ENCODE measurements around the gene PSMA6. TPM values are rescaled to one million over a fixed set of nuclear protein-coding genes. Genes with fewer than 3 reads are reported as not detected.

Gene PSMA6
- total RNA-seq, 4 donors from 2014 or later: 97.4 to 157 (median 133) TPM

DNA sequence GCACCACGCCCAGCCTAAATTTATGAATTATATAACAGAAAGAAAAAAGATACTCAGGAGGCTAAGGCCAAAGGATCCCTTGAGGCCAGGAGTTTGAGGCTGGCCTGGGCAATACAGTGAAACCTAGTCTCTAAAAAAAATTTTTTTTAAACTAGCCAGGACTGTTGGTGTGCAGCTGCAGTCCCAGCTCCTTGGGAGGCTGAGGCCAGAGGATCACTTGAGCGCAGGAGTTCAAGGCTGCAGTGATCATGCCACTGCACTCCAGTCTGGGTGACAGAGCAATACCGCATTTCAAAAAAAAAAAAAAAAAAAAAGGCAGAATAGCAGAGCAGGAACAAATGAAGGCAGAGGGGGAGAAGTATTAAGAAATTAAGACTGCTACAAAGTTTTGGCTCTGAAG lies 2.6 kb upstream of the PSMA6 start:
- no peak for ATAC-seq
- no peaks in the 10 kb centered on the region for H3K9me3 ChIP-seq
- no peak overlapping the region for H3K4me3 ChIP-seq
- H3K27ac ChIP-seq: no peak overlapping the region
- 78 to 80% methylated on average over 1 to 2 of the region's 3 CpGs for WGBS, 2 donors (ENCODE audit: low coverage in 1 of 2)
- TF ChIP-seq POLR2AphosphoS5 (IDR thresholded peaks at IDR 0.05) (no peak), POLR2A (IDR thresholded peaks at IDR 0.05) (no peak), EP300 (IDR thresholded peaks at IDR 0.05) (no peak), CTCF (IDR thresholded peaks at IDR 0.05) (no peak)
- H3K27me3 ChIP-seq: no peaks in the 10 kb centered on the region
- peaks cover 0 to 25% (median 15%) of the 10 kb centered on the region in 3 donors for H3K4me1 ChIP-seq
- H3K36me3 ChIP-seq: no peaks in the 10 kb centered on the region

DNA sequence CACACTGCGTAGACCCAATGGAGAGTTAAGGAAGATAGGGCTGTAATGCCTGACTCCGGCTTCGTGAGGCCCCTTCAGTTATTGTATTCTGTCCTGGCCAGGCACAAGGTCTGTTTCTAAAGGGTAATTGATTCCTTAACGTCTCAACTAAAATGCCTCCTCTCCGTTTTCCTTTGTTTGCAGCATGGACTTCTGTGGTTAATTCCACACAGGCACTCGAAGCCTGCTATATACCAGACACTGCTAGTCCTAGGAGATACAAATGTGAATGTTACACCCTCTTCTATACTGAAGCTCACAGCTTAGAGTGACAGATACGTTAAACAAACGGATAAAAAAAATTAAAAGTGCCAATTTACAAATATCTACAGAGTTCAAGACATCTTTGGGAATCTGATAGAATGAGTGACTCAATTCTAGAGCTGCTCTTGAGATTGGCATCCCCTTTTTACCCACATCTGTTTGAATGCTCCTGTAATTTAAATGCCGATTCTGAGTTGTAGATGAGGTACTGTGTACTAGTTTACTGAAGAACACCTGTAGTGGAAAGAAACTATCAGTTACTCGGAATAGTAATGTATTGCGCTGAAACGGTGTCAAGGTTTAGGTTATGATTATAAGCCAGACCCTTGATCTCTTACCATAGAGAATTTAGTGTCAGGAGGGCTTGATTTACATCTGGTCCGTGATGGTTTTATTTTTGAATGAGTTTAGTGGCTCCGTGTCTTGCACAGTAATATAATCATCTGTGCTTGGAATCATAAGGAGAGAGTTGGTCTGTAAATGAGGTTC lies 784 bp downstream of the PSMA6 start:
- Histone ChIP-seq H3K27me3 (no peaks in the 10 kb centered on the region), H3K27ac (peak overlapping the region; percentile 88 to 94 (median 93)), H3K4me1 (peaks cover 2 to 58% (median 21%) of the 10 kb centered on the region in 3 donors), H3K9me3 (no peaks in the 10 kb centered on the region), H3K36me3 (no peaks in the 10 kb centered on the region), H3K4me3 (peak overlapping the region; percentile 63 to 97)
- WGBS, 2 donors (ENCODE audit: low coverage in 1 of 2): 9 to 12% methylated on average over 11 to 14 of the region's 14 CpGs
- TF ChIP-seq POLR2AphosphoS5 (IDR thresholded peaks at IDR 0.05) (no peak), CTCF (IDR thresholded peaks at IDR 0.05) (no peak), EP300 (IDR thresholded peaks at IDR 0.05) (no peak), POLR2A (IDR thresholded peaks at IDR 0.05) (no peak)
- ATAC-seq: no peak

DNA sequence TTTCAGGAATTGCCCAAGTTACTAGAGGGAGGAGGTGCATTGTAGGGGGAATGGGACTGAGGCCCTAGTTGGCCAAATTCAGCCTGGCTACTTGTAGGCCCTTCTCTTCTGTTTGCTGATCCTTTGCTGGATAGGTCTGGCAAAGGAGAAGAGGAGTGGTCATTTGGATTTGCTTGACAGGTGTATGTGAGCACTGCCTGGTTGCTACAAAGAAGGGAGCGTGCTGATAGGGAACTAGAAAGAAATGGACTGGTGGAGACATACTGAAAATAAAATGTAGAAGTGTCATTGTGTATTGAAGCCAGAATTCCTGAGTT lies 3.6 kb downstream of the PSMA6 start:
- peak overlapping the region in 1 of 4 donors; percentile 31 for H3K27ac ChIP-seq
- WGBS, 2 donors (ENCODE audit: low coverage in 1 of 2): 70 to 100% methylated on average over 1 of the region's 1 CpG
- H3K27me3 ChIP-seq: no peaks in the 10 kb centered on the region
- no peak overlapping the region for H3K4me3 ChIP-seq
- TF ChIP-seq POLR2A (IDR thresholded peaks at IDR 0.05) (no peak), EP300 (IDR thresholded peaks at IDR 0.05) (no peak), POLR2AphosphoS5 (IDR thresholded peaks at IDR 0.05) (no peak), CTCF (IDR thresholded peaks at IDR 0.05) (no peak)
- H3K4me1 ChIP-seq: peaks cover 2 to 84% (median 26%) of the 10 kb centered on the region in 3 donors
- ATAC-seq: no peak
- H3K36me3 ChIP-seq: no peaks in the 10 kb centered on the region
- H3K9me3 ChIP-seq: no peaks in the 10 kb centered on the region

GRCh38 chr14:35296545-35296944 lies 4.4 kb downstream of the PSMA6 start:
- Histone ChIP-seq H3K27me3 (no peaks in the 10 kb centered on the region), H3K9me3 (no peaks in the 10 kb centered on the region), H3K4me3 (no peak overlapping the region), H3K27ac (no peak overlapping the region), H3K4me1 (peaks cover 2 to 86% (median 31%) of the 10 kb centered on the region in 3 donors), H3K36me3 (no peaks in the 10 kb centered on the region)
- ATAC-seq: no peak
- WGBS, 2 donors (ENCODE audit: low coverage in 1 of 2): 82 to 100% methylated on average over 1 to 3 of the region's 3 CpGs
- no peak for TF ChIP-seq POLR2AphosphoS5 (IDR thresholded peaks at IDR 0.05)
- TF ChIP-seq CTCF (IDR thresholded peaks at IDR 0.05): no peak
- no peak for TF ChIP-seq EP300 (IDR thresholded peaks at IDR 0.05)
- TF ChIP-seq POLR2A (IDR thresholded peaks at IDR 0.05): no peak

GRCh38 chr14:35297706-35298105 lies 5.5 kb downstream of the PSMA6 start:
- Histone ChIP-seq H3K4me3 (no peak overlapping the region), H3K9me3 (no peaks in the 10 kb centered on the region), H3K4me1 (peaks cover 2 to 94% (median 31%) of the 10 kb centered on the region in 3 donors), H3K27ac (no peak overlapping the region), H3K27me3 (no peaks in the 10 kb centered on the region), H3K36me3 (no peaks in the 10 kb centered on the region)
- no peak for ATAC-seq
- 87 to 89% methylated on average over 2 to 3 of the region's 3 CpGs for WGBS, 2 donors (ENCODE audit: low coverage in 1 of 2)
- TF ChIP-seq CTCF (IDR thresholded peaks at IDR 0.05): no peak
- no peak for TF ChIP-seq POLR2A (IDR thresholded peaks at IDR 0.05)
- TF ChIP-seq EP300 (IDR thresholded peaks at IDR 0.05): no peak
- no peak for TF ChIP-seq POLR2AphosphoS5 (IDR thresholded peaks at IDR 0.05)

Measured in gastroesophageal sphincter (tissue), 4 donors.